ENCODE results near the gene MRPL16.
"Not testable (repeated sequence)": the region's sequence is repeated elsewhere in the genome, so short reads cannot be mapped to it uniquely, and the experiment has no call there.

Gene MRPL16

GRCh38 chr11:59810189-59810910 lies at the start of gene MRPL16:
MRPL16 (minus strand) TSS chr11:59810778; CDS start chr11:59810658, 120 bp downstream.
- DNase-seq (ENCODE audit: low spot score) = peak; percentile 92

DNA sequence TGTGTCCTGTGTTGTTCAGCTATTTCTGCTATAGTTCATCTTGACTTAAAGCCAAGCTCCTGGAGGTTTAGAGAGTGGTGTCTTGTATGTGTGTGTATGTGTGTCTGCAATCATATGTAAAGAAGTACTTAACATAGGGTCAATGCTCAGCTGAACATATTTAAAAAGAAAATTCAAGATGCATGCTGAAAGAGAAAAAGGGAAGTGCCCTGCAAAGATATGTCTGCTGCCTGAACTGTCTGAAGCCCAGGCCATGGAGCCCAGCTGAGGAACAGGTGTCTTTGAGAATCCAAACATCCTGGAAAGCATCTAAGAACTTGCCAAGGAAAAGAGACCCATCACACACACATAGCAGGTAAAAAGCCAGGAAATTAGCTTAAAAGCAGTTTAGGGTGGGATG lies 49.1 kb upstream of the MRPL16 start:
- DNase-seq (ENCODE audit: low spot score) = no peak

GRCh38 chr11:59857439-59858434 lies 47.2 kb upstream of the MRPL16 start:
- no peak for DNase-seq (ENCODE audit: low spot score)

- no peak for DNase-seq (ENCODE audit: low spot score)
These were observed 44.3 kb upstream of the MRPL16 start for GRCh38 chr11:59854871-59855270.

GRCh38 chr11:59851416-59851815 lies 40.8 kb upstream of the MRPL16 start:
- not testable (repeated sequence) for DNase-seq (ENCODE audit: low spot score)

DNA sequence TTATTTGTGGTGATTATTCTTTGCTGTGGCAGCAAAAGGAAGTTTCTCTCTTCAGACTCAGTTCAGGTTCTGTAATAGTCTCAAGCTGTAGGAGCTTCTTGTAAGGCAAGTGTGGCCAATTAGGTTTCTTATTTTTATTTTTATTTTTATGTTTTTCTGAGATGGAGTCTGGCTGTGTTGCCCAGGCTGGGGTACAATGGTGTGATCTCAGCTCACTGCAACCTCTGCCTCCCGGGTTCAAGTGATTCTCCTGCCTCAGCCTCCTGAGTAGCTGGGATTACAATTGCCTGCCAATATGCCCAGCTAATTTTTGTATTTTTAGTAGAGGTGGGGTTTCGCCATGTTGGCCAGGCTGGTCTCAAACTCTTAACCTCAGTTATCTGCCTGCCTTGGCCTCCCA lies 39.0 kb upstream of the MRPL16 start:
- DNase-seq (ENCODE audit: low spot score) = not testable (repeated sequence)

GRCh38 chr11:59849129-59849528 lies 38.6 kb upstream of the MRPL16 start:
- no peak for DNase-seq (ENCODE audit: low spot score)

GRCh38 chr11:59848439-59848838 lies 37.9 kb upstream of the MRPL16 start:
- DNase-seq (ENCODE audit: low spot score) = not testable (repeated sequence)

DNA sequence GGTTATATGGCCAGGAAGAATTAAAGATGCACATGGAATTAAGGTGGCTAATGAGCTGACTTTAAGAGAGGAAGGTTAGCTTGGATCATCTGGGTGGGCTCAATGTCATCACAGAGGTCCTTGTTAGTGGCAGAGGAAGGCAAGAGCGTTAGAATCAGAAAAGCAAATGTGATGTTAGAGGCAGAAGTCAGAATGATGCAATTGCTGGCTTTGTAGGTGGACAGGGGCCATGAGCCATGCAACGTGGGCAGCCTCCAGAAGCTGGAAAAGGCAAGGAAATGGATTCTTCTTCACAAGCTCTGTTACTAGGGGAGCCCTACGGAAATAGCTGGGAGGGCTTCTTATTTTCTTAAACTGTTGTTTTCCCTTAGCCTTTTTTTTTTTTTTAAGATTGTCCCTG lies 37.0 kb upstream of the MRPL16 start:
- no peak for DNase-seq (ENCODE audit: low spot score)

GRCh38 chr11:59846556-59846955 lies 36.0 kb upstream of the MRPL16 start:
- no peak for DNase-seq (ENCODE audit: low spot score)

DNA sequence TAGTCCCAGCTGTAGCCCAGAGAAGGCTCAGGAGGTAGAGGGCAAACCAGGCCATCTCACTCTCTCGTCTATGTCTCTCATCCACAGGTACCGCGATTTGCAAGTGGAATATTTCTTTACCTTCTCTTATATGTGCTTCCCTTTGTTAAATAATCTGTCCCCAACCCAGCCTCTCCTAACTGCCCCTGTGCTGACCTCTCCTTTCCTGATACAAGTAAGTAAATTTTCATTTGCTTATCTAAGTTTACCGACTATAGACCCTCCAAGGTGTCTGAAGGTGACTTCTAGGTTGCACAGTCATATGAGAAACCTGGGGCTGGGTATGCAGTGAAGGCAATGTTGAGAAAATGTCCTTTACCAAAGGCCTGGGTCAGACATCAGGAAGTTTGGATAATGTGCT lies 34.8 kb upstream of the MRPL16 start, which contains the start of gene CBLIF:
CBLIF (minus strand) TSS at position 101 of the 400 bp plus-strand sequence; CDS start at position 55, 46 bp downstream.
- no peak for DNase-seq (ENCODE audit: low spot score)

DNA sequence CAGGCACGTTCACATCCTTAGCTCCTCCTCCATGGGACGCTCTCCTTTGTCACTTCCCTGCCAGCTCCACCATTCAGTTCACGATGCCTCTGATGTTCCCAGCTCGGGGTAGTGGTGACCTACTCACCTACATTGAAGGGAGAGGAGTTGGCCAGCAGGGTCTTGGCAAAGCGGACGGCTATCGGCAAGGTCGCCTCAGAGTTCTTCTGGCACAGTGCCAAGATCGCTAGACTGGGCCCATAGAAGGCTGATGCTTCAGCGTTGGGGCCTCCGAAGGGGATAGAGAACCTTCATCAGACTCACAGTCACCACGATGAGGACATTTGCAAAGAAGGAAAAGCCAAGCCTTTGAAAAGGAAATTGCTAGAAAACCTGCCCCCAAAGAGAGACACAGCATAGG lies 31.7 kb upstream of the MRPL16 start:
- no peak for DNase-seq (ENCODE audit: low spot score)

- DNase-seq (ENCODE audit: low spot score) = no peak
These were observed 30.9 kb upstream of the MRPL16 start for GRCh38 chr11:59841514-59841913.

GRCh38 chr11:59839615-59840014 lies 29.0 kb upstream of the MRPL16 start:
- no peak for DNase-seq (ENCODE audit: low spot score)

GRCh38 chr11:59833602-59834001 lies 23.0 kb upstream of the MRPL16 start:
- DNase-seq (ENCODE audit: low spot score) = no peak

DNA sequence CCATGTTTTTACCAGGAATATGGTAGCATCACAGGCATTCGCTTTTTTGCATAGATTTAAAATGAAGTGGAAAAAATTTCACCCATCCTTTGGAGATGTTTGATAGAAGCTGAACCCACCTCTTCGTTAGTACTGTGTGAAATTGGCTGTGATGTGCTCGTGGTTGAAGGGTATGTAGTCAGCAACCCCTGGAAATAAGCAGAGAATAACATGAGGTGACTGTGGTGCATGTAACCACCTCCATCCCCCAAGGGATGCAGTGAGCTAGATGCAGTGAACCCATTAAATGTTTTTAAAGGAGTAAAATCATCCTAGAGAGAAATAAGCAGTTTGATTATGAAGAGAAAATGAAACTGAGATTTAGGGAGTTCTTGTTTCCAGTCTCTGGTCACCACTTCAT lies 18.8 kb upstream of the MRPL16 start:
- no peak for DNase-seq (ENCODE audit: low spot score)

DNA sequence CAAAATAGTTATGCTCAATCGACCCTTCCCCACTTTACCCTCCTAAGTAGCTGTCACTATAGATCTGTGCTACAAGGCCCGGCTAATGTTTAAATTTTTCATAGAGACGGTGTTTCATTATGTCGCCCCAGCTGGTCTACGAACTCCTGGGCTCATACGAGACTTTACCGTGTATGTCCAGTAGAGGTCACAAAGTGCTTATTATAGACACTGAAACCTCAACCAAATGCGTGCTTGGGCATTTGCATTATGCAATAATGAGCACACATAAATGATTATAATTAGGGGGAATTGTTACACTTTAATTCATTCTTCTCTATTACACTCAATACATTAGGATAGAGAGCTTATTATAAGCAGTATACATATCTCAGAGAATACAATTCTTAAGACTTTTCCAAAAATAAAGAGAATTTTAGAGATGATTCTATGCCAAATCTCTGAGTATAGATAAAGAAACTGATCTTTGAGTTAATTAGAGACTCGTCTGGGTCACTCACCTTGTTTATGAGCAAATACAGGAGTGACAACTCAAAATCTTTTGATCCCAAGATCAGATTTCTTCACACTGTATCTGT lies 12.5 kb upstream of the MRPL16 start:
- DNase-seq (ENCODE audit: low spot score) = no peak

GRCh38 chr11:59818572-59818971 lies 8.0 kb upstream of the MRPL16 start:
- no peak for DNase-seq (ENCODE audit: low spot score)

GRCh38 chr11:59816434-59816833 lies 5.9 kb upstream of the MRPL16 start:
- DNase-seq (ENCODE audit: low spot score) = not testable (repeated sequence)

DNA sequence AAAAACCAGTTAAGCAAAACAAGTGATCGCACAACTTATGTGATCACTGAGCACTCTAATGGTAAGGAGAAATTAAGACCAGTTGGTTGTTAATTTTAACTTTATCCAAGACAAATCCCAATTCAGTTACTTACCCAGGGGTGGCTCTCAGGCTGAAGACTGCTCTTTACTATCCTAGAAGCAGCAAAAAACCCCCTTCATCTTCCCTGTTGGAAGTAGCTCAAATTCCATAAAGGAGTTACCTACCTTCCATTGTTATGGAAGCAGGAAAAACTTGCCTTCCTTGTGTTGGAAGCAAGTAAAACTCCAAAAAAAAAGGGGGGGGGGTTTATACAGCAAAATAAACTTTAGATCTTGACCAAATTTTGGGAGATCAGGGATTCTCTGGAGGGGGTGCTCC lies 5.2 kb upstream of the MRPL16 start:
- no peak for DNase-seq (ENCODE audit: low spot score)

- no peak for DNase-seq (ENCODE audit: low spot score)
These were observed 3.4 kb upstream of the MRPL16 start for GRCh38 chr11:59814021-59814420.

DNA sequence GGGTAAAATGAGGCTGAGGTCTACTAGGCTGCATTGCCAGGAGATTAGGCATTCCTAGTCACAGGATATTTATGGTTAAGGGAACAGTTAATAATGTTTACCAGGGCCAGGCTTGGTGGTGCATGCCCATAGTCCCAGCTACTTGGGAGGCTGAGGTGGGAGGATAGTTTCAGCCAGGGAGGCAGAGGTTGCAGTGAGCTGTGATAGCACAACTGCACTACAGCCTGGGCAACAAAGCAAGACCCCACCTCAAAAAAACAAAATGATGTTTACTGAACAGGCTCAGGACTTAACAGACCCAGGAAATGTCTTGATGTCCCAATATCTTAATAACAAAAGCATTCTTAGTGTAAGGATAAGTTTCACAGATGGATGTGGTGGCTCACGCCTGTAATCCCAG lies 2.8 kb upstream of the MRPL16 start:
- no peak for DNase-seq (ENCODE audit: low spot score)

GRCh38 chr11:59812220-59812619 lies 1.6 kb upstream of the MRPL16 start:
- no peak for DNase-seq (ENCODE audit: low spot score)
